ENCODE data around the gene FBXO48. TPM values are rescaled to one million over a fixed set of nuclear protein-coding genes. Genes with fewer than 3 reads are reported as not detected.

Gene FBXO48
- total and polyA plus RNA-seq, 2 experiments from 2014 or later, result 1.1 to 1.3 TPM

DNA sequence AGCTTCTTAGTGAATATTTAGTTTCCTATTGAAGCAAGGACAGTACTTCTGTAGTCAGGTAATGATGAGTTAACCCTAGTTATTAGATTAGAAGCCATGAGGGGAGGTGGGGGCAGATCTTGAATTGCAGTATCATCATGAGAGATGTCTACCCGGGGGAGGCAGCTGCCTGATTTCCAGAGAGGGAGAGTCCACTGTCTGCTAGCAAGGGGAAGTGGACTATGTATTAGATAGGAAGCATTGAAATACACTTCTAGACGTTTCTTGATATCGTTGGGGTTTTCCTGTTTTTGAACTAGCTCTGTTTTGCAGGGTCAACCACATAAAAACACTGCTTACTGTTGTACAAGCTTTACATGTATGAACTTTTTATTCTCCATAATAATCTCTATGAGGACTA, 39.1 kb upstream of the FBXO48 start (continued):
- TF ChIP-seq, protein P1, sequence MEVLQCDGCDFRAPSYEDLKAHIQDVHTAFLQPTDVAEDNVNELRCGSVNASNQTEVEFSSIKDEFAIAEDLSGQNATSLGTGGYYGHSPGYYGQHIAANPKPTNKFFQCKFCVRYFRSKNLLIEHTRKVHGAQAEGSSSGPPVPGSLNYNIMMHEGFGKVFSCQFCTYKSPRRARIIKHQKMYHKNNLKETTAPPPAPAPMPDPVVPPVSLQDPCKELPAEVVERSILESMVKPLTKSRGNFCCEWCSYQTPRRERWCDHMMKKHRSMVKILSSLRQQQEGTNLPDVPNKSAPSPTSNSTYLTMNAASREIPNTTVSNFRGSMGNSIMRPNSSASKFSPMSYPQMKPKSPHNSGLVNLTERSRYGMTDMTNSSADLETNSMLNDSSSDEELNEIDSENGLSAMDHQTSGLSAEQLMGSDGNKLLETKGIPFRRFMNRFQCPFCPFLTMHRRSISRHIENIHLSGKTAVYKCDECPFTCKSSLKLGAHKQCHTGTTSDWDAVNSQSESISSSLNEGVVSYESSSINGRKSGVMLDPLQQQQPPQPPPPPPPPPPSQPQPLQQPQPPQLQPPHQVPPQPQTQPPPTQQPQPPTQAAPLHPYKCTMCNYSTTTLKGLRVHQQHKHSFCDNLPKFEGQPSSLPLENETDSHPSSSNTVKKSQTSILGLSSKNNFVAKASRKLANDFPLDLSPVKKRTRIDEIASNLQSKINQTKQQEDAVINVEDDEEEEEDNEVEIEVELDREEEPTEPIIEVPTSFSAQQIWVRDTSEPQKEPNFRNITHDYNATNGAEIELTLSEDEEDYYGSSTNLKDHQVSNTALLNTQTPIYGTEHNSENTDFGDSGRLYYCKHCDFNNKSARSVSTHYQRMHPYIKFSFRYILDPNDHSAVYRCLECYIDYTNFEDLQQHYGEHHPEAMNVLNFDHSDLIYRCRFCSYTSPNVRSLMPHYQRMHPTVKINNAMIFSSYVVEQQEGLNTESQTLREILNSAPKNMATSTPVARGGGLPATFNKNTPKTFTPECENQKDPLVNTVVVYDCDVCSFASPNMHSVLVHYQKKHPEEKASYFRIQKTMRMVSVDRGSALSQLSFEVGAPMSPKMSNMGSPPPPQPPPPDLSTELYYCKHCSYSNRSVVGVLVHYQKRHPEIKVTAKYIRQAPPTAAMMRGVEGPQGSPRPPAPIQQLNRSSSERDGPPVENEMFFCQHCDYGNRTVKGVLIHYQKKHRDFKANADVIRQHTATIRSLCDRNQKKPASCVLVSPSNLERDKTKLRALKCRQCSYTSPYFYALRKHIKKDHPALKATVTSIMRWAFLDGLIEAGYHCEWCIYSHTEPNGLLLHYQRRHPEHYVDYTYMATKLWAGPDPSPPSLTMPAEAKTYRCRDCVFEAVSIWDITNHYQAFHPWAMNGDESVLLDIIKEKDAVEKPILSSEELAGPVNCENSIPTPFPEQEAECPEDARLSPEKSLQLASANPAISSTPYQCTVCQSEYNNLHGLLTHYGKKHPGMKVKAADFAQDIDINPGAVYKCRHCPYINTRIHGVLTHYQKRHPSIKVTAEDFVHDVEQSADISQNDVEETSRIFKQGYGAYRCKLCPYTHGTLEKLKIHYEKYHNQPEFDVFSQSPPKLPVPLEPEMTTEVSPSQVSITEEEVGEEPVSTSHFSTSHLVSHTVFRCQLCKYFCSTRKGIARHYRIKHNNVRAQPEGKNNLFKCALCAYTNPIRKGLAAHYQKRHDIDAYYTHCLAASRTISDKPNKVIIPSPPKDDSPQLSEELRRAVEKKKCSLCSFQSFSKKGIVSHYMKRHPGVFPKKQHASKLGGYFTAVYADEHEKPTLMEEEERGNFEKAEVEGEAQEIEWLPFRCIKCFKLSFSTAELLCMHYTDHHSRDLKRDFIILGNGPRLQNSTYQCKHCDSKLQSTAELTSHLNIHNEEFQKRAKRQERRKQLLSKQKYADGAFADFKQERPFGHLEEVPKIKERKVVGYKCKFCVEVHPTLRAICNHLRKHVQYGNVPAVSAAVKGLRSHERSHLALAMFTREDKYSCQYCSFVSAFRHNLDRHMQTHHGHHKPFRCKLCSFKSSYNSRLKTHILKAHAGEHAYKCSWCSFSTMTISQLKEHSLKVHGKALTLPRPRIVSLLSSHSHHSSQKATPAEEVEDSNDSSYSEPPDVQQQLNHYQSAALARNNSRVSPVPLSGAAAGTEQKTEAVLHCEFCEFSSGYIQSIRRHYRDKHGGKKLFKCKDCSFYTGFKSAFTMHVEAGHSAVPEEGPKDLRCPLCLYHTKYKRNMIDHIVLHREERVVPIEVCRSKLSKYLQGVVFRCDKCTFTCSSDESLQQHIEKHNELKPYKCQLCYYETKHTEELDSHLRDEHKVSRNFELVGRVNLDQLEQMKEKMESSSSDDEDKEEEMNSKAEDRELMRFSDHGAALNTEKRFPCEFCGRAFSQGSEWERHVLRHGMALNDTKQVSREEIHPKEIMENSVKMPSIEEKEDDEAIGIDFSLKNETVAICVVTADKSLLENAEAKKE (CRISPR knock-in tag; IDR thresholded peaks at IDR 0.05), result no peak
- TF ChIP-seq ETS1 (IDR thresholded peaks at IDR 0.05) (no peak), EZH2phosphoT487 (IDR thresholded peaks at IDR 0.05; ENCODE audit: unreplicated experiment) (no peak), ZNF114 (CRISPR knock-in tag; IDR thresholded peaks at IDR 0.05) (no peak), ZNF331 (CRISPR knock-in tag; IDR thresholded peaks at IDR 0.05; ENCODE audit: low read depth) (no peak), JUNB (IDR thresholded peaks at IDR 0.05; ENCODE audit: unreplicated experiment) (no peak), NANOG (IDR thresholded peaks at IDR 0.05; ENCODE audit: borderline replicate concordance) (no peak), STAT1 (IDR thresholded peaks at IDR 0.05; ENCODE audit: unreplicated experiment) (no peak)
- TF ChIP-seq, protein P2, sequence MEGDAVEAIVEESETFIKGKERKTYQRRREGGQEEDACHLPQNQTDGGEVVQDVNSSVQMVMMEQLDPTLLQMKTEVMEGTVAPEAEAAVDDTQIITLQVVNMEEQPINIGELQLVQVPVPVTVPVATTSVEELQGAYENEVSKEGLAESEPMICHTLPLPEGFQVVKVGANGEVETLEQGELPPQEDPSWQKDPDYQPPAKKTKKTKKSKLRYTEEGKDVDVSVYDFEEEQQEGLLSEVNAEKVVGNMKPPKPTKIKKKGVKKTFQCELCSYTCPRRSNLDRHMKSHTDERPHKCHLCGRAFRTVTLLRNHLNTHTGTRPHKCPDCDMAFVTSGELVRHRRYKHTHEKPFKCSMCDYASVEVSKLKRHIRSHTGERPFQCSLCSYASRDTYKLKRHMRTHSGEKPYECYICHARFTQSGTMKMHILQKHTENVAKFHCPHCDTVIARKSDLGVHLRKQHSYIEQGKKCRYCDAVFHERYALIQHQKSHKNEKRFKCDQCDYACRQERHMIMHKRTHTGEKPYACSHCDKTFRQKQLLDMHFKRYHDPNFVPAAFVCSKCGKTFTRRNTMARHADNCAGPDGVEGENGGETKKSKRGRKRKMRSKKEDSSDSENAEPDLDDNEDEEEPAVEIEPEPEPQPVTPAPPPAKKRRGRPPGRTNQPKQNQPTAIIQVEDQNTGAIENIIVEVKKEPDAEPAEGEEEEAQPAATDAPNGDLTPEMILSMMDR (conservative IDR thresholded peaks at IDR 0.05; ENCODE audit: low read depth in 2 of 2), result no peak
